HUES6 (cell line): Measurements from ENCODE around the gene SIX3.
A peak's percentile ranks its signal among the peaks of the same experiment; 100 is the strongest.

ENCODE experiments used
- H3K27ac ChIP-seq: 2 replicates; pipeline ENCODE4 v1.7.0; 2013; ENCODE audit warnings: low read depth, mild to moderate bottlenecking, low read length, inconsistent platforms
- H3K27me3 ChIP-seq: 2 replicates; pipeline ENCODE4 v1.6.1; 2013; ENCODE audit warnings: low read length; ENCODE audit not compliant: control insufficient read depth, insufficient read depth
- H3K36me3 ChIP-seq: 2 replicates; pipeline ENCODE4 v1.6.1; 2013; ENCODE audit warnings: low read length; ENCODE audit not compliant: control insufficient read depth, insufficient read depth
- H3K4me1 ChIP-seq: 2 replicates; pipeline ENCODE4 v1.6.1; 2013; ENCODE audit warnings: low read length; ENCODE audit not compliant: control insufficient read depth, insufficient read depth
- H3K4me3 ChIP-seq: 2 replicates; pipeline ENCODE4 v1.5.1; 2013; ENCODE audit warnings: low read depth, low read length
- H3K9ac ChIP-seq: one replicate; pipeline ENCODE4 v1.6.1; 2013; ENCODE audit warnings: mild to moderate bottlenecking, low read length
- H3K9me3 ChIP-seq: 2 replicates; pipeline ENCODE4 v1.6.1; 2013; ENCODE audit warnings: low read depth, low read length; ENCODE audit not compliant: control insufficient read depth, insufficient read depth

SIX3 gene

GRCh38 chr2:44918095-44918775 is 23.3 kb upstream of the SIX3 start:
- Histone ChIP-seq H3K27ac (no peak overlapping the region), H3K9me3 (no peaks in the 10 kb centered on the region), H3K36me3 (no peaks in the 10 kb centered on the region), H3K4me3 (no peak overlapping the region), H3K27me3 (peaks cover 65% of the 10 kb centered on the region), H3K9ac (no peak overlapping the region), H3K4me1 (peaks cover 8% of the 10 kb centered on the region; the same call in 1 of the 2 replicates)

- H3K4me1 ChIP-seq, result peaks cover 11% of the 10 kb centered on the region
- peaks cover 85% of the 10 kb centered on the region for H3K27me3 ChIP-seq
- no peak overlapping the region for H3K27ac ChIP-seq
- no peaks in the 10 kb centered on the region for H3K36me3 ChIP-seq
- no peak overlapping the region for H3K4me3 ChIP-seq
- H3K9me3 ChIP-seq, result no peaks in the 10 kb centered on the region
- H3K9ac ChIP-seq, result no peak overlapping the region
Observed at GRCh38 chr2:44920751-44921150, 20.8 kb upstream of the SIX3 start.

- Histone ChIP-seq H3K27me3 (peaks cover 97% of the 10 kb centered on the region), H3K9me3 (no peaks in the 10 kb centered on the region), H3K4me1 (peaks cover 17% of the 10 kb centered on the region), H3K36me3 (no peaks in the 10 kb centered on the region), H3K27ac (no peak overlapping the region), H3K4me3 (no peak overlapping the region), H3K9ac (no peak overlapping the region)
Observed at GRCh38 chr2:44922776-44923175, 18.7 kb upstream of the SIX3 start.

DNA sequence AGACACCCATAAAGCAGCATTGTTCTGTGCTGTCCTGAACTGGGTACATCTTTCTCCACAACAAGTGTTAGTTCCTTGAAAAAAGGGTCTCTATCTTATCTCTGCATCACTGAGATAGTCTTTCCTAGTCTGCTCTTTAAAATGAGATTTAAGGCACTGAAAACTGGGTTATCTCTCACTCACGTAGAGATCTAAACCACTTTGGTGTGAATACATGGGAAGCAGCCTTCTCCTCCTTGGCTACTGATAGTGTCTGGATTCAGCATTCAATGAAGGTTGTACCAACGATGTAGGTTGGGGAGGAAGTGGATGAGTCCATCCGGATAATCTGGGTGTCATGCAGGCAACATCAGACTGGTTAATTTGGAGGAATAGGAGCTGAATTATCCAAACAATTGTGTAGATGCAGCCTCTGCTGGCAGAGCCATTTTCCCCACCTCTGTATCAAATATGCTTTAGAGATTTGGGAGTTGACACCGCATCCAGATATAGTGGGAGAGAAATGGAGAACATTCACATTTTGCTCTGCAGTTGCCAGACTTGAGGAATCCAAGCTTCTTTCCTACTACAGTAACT is 15.9 kb upstream of the SIX3 start:
- Histone ChIP-seq H3K9me3 (no peaks in the 10 kb centered on the region), H3K27ac (no peak overlapping the region), H3K27me3 (peaks cover 100% of the 10 kb centered on the region), H3K36me3 (no peaks in the 10 kb centered on the region), H3K4me3 (no peak overlapping the region), H3K4me1 (peaks cover 20% of the 10 kb centered on the region), H3K9ac (peak overlapping the region; percentile 52)

DNA sequence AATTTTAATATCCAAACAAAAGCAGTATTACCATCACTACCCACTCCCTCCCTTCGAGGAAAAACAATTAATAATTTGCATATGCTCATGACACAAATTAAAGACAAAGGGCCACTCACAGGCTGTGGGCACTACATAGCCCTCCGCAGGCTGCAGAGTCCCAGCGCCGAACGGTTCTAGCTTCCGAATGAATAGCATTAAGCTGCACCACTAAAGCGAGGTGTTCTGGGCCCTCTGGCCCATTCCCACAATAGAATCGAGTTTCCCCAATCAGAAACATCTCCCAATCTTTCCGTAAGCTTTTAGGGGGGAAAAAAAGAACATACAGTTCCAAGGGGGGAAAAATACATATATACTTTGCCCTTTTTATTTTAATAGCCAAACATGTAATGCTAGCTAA is 14.5 kb upstream of the SIX3 start:
- H3K36me3 ChIP-seq, result no peaks in the 10 kb centered on the region
- peaks cover 32% of the 10 kb centered on the region for H3K4me1 ChIP-seq
- H3K27me3 ChIP-seq, result peaks cover 100% of the 10 kb centered on the region

GRCh38 chr2:44927985-44928482 is 13.5 kb upstream of the SIX3 start:
- Histone ChIP-seq H3K36me3 (no peaks in the 10 kb centered on the region), H3K27me3 (peaks cover 100% of the 10 kb centered on the region), H3K4me1 (peaks cover 43% of the 10 kb centered on the region), H3K27ac (no peak overlapping the region), H3K9ac (no peak overlapping the region), H3K9me3 (no peaks in the 10 kb centered on the region), H3K4me3 (peak overlapping the region; percentile 45)

More for the DNA sequence above, 14.5 kb upstream of the SIX3 start:
- Histone ChIP-seq H3K9ac (no peak overlapping the region), H3K4me3 (no peak overlapping the region), H3K9me3 (no peaks in the 10 kb centered on the region), H3K27ac (no peak overlapping the region)

- peaks cover 100% of the 10 kb centered on the region for H3K27me3 ChIP-seq
- no peak overlapping the region for H3K9ac ChIP-seq
- no peaks in the 10 kb centered on the region for H3K9me3 ChIP-seq
- peaks cover 49% of the 10 kb centered on the region for H3K4me1 ChIP-seq
- no peak overlapping the region for H3K27ac ChIP-seq
- H3K4me3 ChIP-seq, result peak overlapping the region; percentile 45
- H3K36me3 ChIP-seq, result no peaks in the 10 kb centered on the region
Observed at GRCh38 chr2:44928483-44929158, 12.9 kb upstream of the SIX3 start.

- H3K4me1 ChIP-seq, result peaks cover 49% of the 10 kb centered on the region
- H3K4me3 ChIP-seq, result peak overlapping the region; percentile 45
- no peak overlapping the region for H3K9ac ChIP-seq
- peaks cover 100% of the 10 kb centered on the region for H3K27me3 ChIP-seq
- no peak overlapping the region for H3K27ac ChIP-seq
- no peaks in the 10 kb centered on the region for H3K36me3 ChIP-seq
- no peaks in the 10 kb centered on the region for H3K9me3 ChIP-seq
Observed at GRCh38 chr2:44929159-44929734, 12.3 kb upstream of the SIX3 start.

DNA sequence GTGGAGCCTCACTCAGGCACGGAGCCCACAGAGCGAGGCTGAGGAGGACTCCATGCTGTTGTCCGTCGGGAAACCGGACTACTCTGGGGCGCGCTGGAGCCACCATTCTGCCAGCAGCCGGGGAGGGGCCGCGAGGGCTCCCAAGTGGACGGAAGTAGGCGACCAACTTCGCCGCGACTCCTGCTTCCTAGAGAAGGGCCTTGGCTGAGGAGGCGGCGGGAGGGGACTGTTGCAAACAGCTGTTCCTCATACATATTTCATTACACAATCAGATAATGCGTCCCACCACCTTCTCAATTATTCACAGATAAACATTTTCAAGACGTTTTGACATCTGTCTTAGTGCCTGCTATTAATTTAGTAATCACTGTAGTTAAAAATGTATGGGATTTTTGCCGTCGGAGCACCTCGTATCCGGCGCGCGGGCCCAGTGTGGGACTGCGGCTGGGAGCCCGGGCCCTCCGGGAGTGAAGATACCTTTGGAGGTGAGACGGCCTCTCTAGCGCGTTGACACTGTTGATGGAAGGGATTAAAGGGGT is 11.7 kb upstream of the SIX3 start:
- Histone ChIP-seq H3K4me1 (peaks cover 48% of the 10 kb centered on the region), H3K9me3 (no peaks in the 10 kb centered on the region), H3K9ac (no peak overlapping the region), H3K4me3 (peak overlapping the region; percentile 42), H3K27ac (no peak overlapping the region), H3K27me3 (peaks cover 100% of the 10 kb centered on the region), H3K36me3 (no peaks in the 10 kb centered on the region)

DNA sequence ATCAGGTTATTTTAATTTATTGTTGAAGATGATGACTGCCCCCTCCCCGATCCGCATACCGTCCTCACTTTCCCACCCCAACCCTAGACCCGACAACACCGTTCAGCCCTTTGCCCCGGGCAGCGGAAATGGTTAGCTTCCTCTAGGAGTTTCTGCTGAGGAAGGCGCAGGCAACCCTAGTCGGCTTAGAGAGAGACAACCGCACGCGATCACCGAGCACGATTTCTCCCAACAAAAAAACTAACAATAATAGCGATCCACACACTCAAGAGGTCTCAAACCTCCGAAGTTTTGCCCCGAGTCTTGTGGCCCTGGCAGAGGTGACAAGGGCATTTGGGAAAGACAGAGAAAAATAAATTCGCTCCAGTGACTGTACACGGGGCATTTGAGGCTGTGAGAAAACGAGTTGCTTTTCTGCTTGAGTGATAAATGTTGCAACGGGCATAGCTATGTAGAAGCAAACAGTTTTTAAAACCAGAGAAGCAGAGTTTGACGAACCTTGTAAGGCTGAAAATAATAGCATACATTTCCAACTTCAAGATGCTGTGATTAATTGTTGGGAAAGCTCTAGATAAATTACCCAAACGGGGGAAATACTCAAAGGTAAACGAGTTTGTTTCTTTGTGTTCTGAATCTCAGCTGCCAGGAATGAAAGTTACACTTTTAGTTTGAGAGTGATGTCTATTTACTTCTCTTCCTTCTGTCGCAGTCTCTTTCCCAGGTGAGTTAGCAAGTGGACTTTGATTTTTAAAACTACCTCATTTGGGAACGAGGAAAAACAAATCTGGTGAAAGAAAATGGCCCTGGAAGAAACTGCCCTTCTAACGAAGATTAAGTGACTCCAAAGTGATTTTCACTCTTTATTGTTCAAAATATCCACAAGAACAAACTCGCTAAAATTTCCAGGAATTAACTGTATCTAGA is 11.0 kb upstream of the SIX3 start:
- Histone ChIP-seq H3K4me3 (peak overlapping the region; percentile 42; the same call in 1 of the 2 replicates), H3K9me3 (no peaks in the 10 kb centered on the region), H3K27me3 (peaks cover 100% of the 10 kb centered on the region), H3K4me1 (peaks cover 40% of the 10 kb centered on the region), H3K36me3 (no peaks in the 10 kb centered on the region), H3K27ac (no peak overlapping the region), H3K9ac (no peak overlapping the region)
